GM21367 (cell line): ENCODE measurements around the gene SYTL2.
"Not testable (repeated sequence)": the region's sequence is repeated elsewhere in the genome, so short reads cannot be mapped to it uniquely, and the experiment has no call there.

Source experiments
- ATAC-seq: cut with Tn5 transposase; IDR thresholded peaks from one replicate; pipeline ENCODE4 v1.9.1; 2021; ENCODE audit not compliant: unreplicated experiment

Gene SYTL2

GRCh38 chr11:85799142-85799541 is 11.8 kb downstream of the SYTL2 start:
- no peak for ATAC-seq

- ATAC-seq: no peak
These were observed 12.6 kb downstream of the SYTL2 start for GRCh38 chr11:85798361-85798760.

- ATAC-seq: no peak
These were observed 15.0 kb downstream of the SYTL2 start for GRCh38 chr11:85795712-85796487.

- ATAC-seq: no peak
These were observed 19.4 kb downstream of the SYTL2 start for GRCh38 chr11:85791409-85791990.

- ATAC-seq: no peak
These were observed 22.9 kb downstream of the SYTL2 start for GRCh38 chr11:85787809-85788760.

GRCh38 chr11:85787168-85787567 is 23.8 kb downstream of the SYTL2 start:
- ATAC-seq: no peak

GRCh38 chr11:85784480-85785265 is 26.3 kb downstream of the SYTL2 start:
- ATAC-seq: no peak

GRCh38 chr11:85783758-85784157 is 27.2 kb downstream of the SYTL2 start:
- no peak for ATAC-seq

GRCh38 chr11:85780780-85781517 is 30.0 kb downstream of the SYTL2 start:
- not testable (repeated sequence) for ATAC-seq

GRCh38 chr11:85779956-85780640 is 30.8 kb downstream of the SYTL2 start:
- ATAC-seq: no peak

- not testable (repeated sequence) for ATAC-seq
These were observed 33.4 kb downstream of the SYTL2 start for GRCh38 chr11:85777603-85777972.

- ATAC-seq: no peak
These were observed 33.9 kb downstream of the SYTL2 start for GRCh38 chr11:85776951-85777602.

- no peak for ATAC-seq
These were observed 36.5 kb downstream of the SYTL2 start for GRCh38 chr11:85774256-85775101.

- ATAC-seq: no peak
These were observed 38.2 kb downstream of the SYTL2 start for GRCh38 chr11:85772695-85773094.

GRCh38 chr11:85771568-85771967 is 39.4 kb downstream of the SYTL2 start:
- ATAC-seq: no peak

GRCh38 chr11:85769771-85770170 is 41.2 kb downstream of the SYTL2 start:
- ATAC-seq: no peak

- no peak for ATAC-seq
These were observed 42.3 kb downstream of the SYTL2 start for GRCh38 chr11:85768473-85769146.
